Effector memory CD8-positive, alpha-beta T cell (primary cell): ENCODE measurements around the gene PWP1.
"Not testable (repeated sequence)": the region's sequence is repeated elsewhere in the genome, so short reads cannot be mapped to it uniquely, and the experiment has no call there.

ENCODE experiments used
- ATAC-seq: fragments of 150-1000 bp; cut with Tn5 transposase; replicated peaks from 2 replicates; pipeline ENCODE4 v1.10.0; 2021; ENCODE audit warnings: mild to moderate bottlenecking, moderate library complexity
- DNase-seq, 3 experiments: peaks; one replicate each; pipeline ENCODE4 v3.0.0; 2021
- H3K27ac Mint-ChIP-seq, 2 donors: one replicate each; pipeline ENCODE4 v1.8.0; 2022; ENCODE audit warnings: mild to moderate bottlenecking in 2 of 2, mixed read lengths in 2 of 2, moderate library complexity in 2 of 2
- H3K27me3 Mint-ChIP-seq, 2 donors: one replicate each; pipeline ENCODE4 v1.8.0; 2022; ENCODE audit warnings: mixed read lengths in 2 of 2
- H3K36me3 Mint-ChIP-seq: one replicate; pipeline ENCODE4 v1.8.0; 2022; ENCODE audit warnings: mild to moderate bottlenecking, moderate library complexity, mixed read lengths; ENCODE audit not compliant: insufficient read depth
- H3K4me1 Mint-ChIP-seq, 2 donors: one replicate each; pipeline ENCODE4 v1.8.0; 2022; ENCODE audit warnings: low read depth in 2 of 2, mixed read lengths in 2 of 2
- H3K4me3 Mint-ChIP-seq, 2 donors: one replicate each; pipeline ENCODE4 v1.8.0; 2022; ENCODE audit warnings: mild to moderate bottlenecking in 2 of 2, mixed read lengths in 2 of 2, moderate library complexity in 2 of 2
- H3K9me3 Mint-ChIP-seq, 2 donors: one replicate each; pipeline ENCODE4 v1.8.0; 2022; ENCODE audit warnings: mixed read lengths in 2 of 2

The PWP1 gene

GRCh38 chr12:107681836-107682820 lies 3.5 kb upstream of the PWP1 start:
- Mint-ChIP-seq H3K27me3 (peaks cover 9 to 15% of the 10 kb centered on the region in 2 donors), H3K9me3 (no peaks in the 10 kb centered on the region), H3K4me1 (peaks cover 19 to 26% of the 10 kb centered on the region in 2 donors)

GRCh38 chr12:107684029-107684795 lies 1.4 kb upstream of the PWP1 start:
- Mint-ChIP-seq H3K36me3 (peaks cover 27% of the 10 kb centered on the region), H3K9me3 (no peaks in the 10 kb centered on the region), H3K27ac (peak overlapping the region; percentile 96 to 98), H3K4me3 (peak overlapping the region; percentile 97 to 100), H3K27me3 (no peaks in the 10 kb centered on the region), H3K4me1 (peaks cover 20 to 24% of the 10 kb centered on the region in 2 donors)
- DNase-seq (no peak), ATAC-seq (no peak)

More at GRCh38 chr12:107681836-107682820, 3.5 kb upstream of the PWP1 start:
- no peak for ATAC-seq
- no peak overlapping the region for H3K27ac Mint-ChIP-seq
- no peak for DNase-seq
- H3K4me3 Mint-ChIP-seq = no peak overlapping the region
- peaks cover 13% of the 10 kb centered on the region for H3K36me3 Mint-ChIP-seq

- DNase-seq (no peak), ATAC-seq (no peak)
- Mint-ChIP-seq H3K27me3 (no peaks in the 10 kb centered on the region), H3K9me3 (no peaks in the 10 kb centered on the region), H3K4me3 (peak overlapping the region; percentile 97 to 100), H3K27ac (peak overlapping the region; percentile 96 to 98), H3K4me1 (peaks cover 20 to 24% of the 10 kb centered on the region in 2 donors), H3K36me3 (peaks cover 35% of the 10 kb centered on the region)
These were observed 624 bp upstream of the PWP1 start for GRCh38 chr12:107684990-107685359.

- H3K9me3 Mint-ChIP-seq, DNase-seq, H3K4me3 Mint-ChIP-seq, H3K27me3 Mint-ChIP-seq, ATAC-seq, H3K4me1 Mint-ChIP-seq, H3K27ac Mint-ChIP-seq: not testable (repeated sequence)
- peaks cover 88% of the 10 kb centered on the region for H3K36me3 Mint-ChIP-seq
These were observed 10.2 kb downstream of the PWP1 start for GRCh38 chr12:107695772-107696171.

- Mint-ChIP-seq H3K36me3 (peaks cover 88% of the 10 kb centered on the region), H3K4me3 (no peak overlapping the region)
- ATAC-seq = no peak
These were observed 16.5 kb downstream of the PWP1 start for GRCh38 chr12:107702106-107702505.

GRCh38 chr12:107704041-107704440 lies 18.4 kb downstream of the PWP1 start:
- peaks cover 0 to 2% of the 10 kb centered on the region in 2 donors for H3K4me1 Mint-ChIP-seq
- DNase-seq (no peak), ATAC-seq (no peak)
- no peaks in the 10 kb centered on the region for H3K9me3 Mint-ChIP-seq
- no peak overlapping the region for H3K4me3 Mint-ChIP-seq
- no peaks in the 10 kb centered on the region for H3K27me3 Mint-ChIP-seq
- H3K36me3 Mint-ChIP-seq = peaks cover 81% of the 10 kb centered on the region
- no peak overlapping the region for H3K27ac Mint-ChIP-seq

More at GRCh38 chr12:107702106-107702505, 16.5 kb downstream of the PWP1 start:
- DNase-seq = no peak
- Mint-ChIP-seq H3K27ac (no peak overlapping the region), H3K9me3 (no peaks in the 10 kb centered on the region), H3K4me1 (no peaks in the 10 kb centered on the region), H3K27me3 (no peaks in the 10 kb centered on the region)

- not testable (repeated sequence) for H3K4me3 Mint-ChIP-seq, ATAC-seq, DNase-seq, H3K27me3 Mint-ChIP-seq, H3K9me3 Mint-ChIP-seq, H3K27ac Mint-ChIP-seq, H3K4me1 Mint-ChIP-seq
- peaks cover 79% of the 10 kb centered on the region for H3K36me3 Mint-ChIP-seq
These were observed 19.9 kb downstream of the PWP1 start for GRCh38 chr12:107705522-107705921.

GRCh38 chr12:107715780-107716179 lies 30.2 kb downstream of the PWP1 start:
- Mint-ChIP-seq H3K36me3 (peaks cover 30% of the 10 kb centered on the region), H3K4me1 (no peaks in the 10 kb centered on the region), H3K4me3 (no peak overlapping the region), H3K27ac (peak overlapping the region in 1 of 2 donors; percentile 74), H3K27me3 (no peaks in the 10 kb centered on the region), H3K9me3 (no peaks in the 10 kb centered on the region)
- ATAC-seq (no peak), DNase-seq (no peak)

- Mint-ChIP-seq H3K9me3 (no peaks in the 10 kb centered on the region), H3K4me1 (no peaks in the 10 kb centered on the region), H3K27me3 (no peaks in the 10 kb centered on the region), H3K4me3 (no peak overlapping the region), H3K27ac (no peak overlapping the region), H3K36me3 (peaks cover 4% of the 10 kb centered on the region)
- DNase-seq (no peak), ATAC-seq (no peak)
These were observed 33.0 kb downstream of the PWP1 start for GRCh38 chr12:107718606-107719005.

- not testable (repeated sequence) for H3K36me3 Mint-ChIP-seq, ATAC-seq, H3K4me1 Mint-ChIP-seq, H3K4me3 Mint-ChIP-seq, H3K27me3 Mint-ChIP-seq, H3K9me3 Mint-ChIP-seq, DNase-seq, H3K27ac Mint-ChIP-seq
These were observed 41.7 kb downstream of the PWP1 start for GRCh38 chr12:107727327-107727726.

- not testable (repeated sequence) for H3K36me3 Mint-ChIP-seq, H3K27me3 Mint-ChIP-seq, ATAC-seq
These were observed 42.1 kb downstream of the PWP1 start for GRCh38 chr12:107727742-107728141.

GRCh38 chr12:107730618-107731341 lies 45.2 kb downstream of the PWP1 start:
- no peaks in the 10 kb centered on the region for H3K9me3 Mint-ChIP-seq
- no peaks in the 10 kb centered on the region for H3K4me1 Mint-ChIP-seq
- H3K4me3 Mint-ChIP-seq = no peak overlapping the region
- no peak for ATAC-seq
- DNase-seq = no peak
- no peaks in the 10 kb centered on the region for H3K27me3 Mint-ChIP-seq
- peaks cover 13% of the 10 kb centered on the region for H3K36me3 Mint-ChIP-seq
- H3K27ac Mint-ChIP-seq = peak overlapping the region in 1 of 2 donors; percentile 20

More at GRCh38 chr12:107727742-107728141, 42.1 kb downstream of the PWP1 start:
- H3K9me3 Mint-ChIP-seq, H3K27ac Mint-ChIP-seq, H3K4me3 Mint-ChIP-seq, H3K4me1 Mint-ChIP-seq, DNase-seq: not testable (repeated sequence)

GRCh38 chr12:107731366-107731765 lies 45.8 kb downstream of the PWP1 start:
- ATAC-seq (no peak), DNase-seq (no peak)
- Mint-ChIP-seq H3K36me3 (peaks cover 18% of the 10 kb centered on the region), H3K4me1 (peaks cover 0 to 4% of the 10 kb centered on the region in 2 donors), H3K9me3 (no peaks in the 10 kb centered on the region), H3K4me3 (no peak overlapping the region), H3K27ac (peak overlapping the region in 1 of 2 donors; percentile 20), H3K27me3 (no peaks in the 10 kb centered on the region)
